Activated CD4-positive, alpha-beta T cell treated with anti-CD3 and anti-CD28 coated beads for 1 hour (primary cell): ENCODE data around the gene KLK7.
"Not testable (repeated sequence)": the region's sequence is repeated elsewhere in the genome, so short reads cannot be mapped to it uniquely, and the experiment has no call there.

Experiments
- DNase-seq: peaks from one replicate; pipeline ENCODE4 v3.0.0-alpha.2; 2020

The KLK7 gene

DNA sequence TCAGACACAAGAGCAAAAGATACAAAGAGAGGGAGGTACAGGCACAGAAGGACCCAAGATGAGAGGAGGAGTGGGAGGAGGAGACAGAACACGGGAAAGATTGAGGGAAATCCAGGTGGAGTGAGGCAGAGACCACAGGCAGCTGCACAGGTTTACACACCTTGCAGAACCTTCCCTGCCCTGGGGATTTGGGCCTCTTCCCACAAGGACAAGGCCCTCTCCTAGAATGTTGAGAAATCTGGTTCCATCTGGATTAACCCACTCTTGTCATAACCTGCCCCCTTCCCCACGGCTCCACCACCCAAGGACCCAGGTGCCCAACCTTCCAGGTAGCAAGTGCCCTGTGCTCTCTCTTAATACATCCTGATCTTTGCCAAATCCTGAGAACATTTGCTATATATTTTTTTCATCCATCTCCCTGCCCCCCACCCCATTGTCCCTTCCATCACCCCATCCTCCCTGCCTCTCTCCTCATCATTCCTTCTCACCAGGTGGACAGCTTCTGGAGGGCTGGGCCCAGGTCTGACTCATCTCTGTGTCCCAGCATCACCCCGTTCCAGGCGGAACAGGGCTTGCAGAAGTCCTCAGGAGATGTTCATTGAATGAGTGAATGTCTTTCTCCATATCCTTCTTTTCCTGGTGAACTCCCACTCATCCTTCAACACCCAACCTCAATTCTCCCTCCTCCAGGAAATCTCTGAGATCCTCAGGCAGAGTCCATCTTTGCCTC, 26.5 kb upstream of the KLK7 start:
- DNase-seq, result no peak

DNA sequence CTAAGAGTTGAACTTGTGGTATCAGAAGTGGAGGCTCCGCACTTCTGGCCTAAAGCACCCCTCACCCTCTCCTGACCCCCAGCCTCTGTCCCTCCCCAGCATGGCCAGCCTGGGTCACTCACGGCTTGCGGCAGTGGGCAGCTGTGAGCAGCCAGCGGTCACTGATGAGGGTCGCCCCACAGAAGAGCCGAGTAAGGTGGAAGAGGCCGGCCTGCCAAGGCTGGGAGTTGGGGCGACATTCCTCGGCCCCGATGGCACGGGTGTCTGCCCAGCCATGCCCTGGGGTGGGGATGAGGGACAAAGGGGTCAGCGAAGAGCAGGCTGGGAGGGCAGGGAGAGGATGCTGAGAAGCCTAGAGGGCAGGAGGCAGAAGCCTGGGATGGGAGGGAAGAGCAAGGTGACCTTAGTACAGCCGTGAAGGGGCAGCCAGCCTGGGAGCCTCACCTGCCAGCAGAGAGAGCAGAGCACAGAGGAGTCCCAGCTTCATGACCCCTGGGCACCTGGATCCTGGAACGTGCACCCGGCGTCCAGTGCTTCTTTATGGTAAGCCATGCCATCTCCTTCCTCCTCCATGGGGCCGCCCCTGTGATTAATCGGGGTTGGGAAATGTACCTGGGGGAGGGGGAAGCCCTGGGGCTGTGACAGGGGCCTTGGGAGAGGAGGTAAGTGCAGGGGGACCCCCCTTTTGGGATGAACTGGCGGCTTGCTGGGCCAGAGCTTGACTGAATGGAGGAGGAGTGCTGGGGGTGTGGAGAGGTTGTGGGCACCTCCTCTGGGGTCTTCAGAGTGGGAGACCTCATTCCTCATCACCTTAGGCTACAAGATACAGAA, 25.6 kb upstream of the KLK7 start:
- no peak for DNase-seq

DNA sequence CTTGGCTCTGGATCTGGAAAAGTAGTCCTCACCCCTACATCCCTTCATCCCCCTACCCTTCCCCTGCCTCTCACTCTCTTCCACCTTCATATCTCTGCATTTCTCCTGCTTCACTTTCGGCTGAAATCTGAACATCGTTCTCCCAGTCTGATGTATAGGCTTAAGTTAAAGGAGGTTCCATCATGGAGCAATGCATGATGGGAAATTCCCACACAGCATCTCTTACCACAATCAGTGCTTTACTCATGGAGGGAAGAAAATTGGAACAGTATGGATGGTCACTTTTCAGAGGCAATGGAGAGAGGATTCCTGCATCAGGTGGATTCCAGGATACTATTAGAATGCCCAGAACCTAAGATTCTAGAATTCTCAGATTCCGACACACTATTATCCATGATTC, 23.8 kb upstream of the KLK7 start:
- DNase-seq, result no peak

DNA sequence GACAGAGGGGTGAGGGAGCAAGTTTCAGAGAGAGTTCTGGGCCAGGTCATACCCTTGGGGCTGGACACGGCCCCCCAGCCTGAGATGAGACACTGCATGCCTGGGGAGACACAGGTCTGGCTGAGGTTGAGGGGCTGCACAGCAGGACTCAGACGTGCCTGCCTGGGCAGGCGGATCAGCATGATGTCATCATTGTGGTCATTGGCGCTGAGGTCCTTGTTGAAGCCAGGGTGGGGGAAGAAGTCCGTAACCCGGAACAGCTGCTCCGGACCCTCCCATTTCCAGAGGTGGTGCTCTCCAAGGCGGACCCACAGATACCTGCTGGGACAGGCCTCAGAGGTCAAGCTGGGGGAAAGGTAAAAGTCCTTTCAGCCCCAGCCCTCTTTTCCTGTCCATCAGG, 22.7 kb upstream of the KLK7 start:
- no peak for DNase-seq

DNA sequence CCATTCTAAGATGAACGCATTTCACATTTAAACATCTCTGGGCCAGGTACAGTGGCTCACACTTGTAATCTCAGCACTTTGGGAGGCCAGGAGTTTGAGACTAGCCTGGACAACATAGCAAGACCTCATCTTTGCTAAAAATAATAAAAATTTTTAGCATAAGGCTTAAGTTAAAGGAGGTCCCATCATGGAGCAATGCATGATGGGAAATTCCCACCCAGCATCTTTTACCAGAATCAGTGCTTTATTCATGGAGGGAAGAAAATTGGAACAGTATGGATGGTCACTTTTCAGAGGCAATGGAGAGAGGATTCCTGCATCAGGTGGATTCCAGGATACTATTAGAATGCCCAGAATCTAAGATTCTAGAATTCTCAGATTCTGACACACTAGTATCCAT, 21.5 kb upstream of the KLK7 start:
- DNase-seq, result no peak

DNA sequence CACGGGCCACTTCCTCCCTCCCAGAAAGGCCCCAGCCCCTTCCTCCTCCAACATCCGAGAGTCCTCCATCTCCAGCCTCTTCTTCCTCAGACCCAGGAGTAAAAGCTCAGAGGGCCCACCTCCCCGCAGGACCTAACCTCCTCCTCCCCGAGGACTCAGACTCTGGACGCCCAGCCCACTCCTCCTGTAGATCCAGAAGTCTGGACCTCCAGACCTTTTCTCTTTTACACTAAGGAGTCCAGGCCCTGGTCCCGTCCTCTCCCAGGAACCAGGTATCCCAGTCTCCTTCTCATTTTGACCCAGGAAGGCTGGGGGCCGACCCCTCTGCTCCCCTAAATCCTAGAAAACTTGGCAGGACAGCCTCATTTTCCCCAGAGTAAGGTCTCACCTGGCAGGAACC, 19.6 kb upstream of the KLK7 start:
- no peak for DNase-seq

DNA sequence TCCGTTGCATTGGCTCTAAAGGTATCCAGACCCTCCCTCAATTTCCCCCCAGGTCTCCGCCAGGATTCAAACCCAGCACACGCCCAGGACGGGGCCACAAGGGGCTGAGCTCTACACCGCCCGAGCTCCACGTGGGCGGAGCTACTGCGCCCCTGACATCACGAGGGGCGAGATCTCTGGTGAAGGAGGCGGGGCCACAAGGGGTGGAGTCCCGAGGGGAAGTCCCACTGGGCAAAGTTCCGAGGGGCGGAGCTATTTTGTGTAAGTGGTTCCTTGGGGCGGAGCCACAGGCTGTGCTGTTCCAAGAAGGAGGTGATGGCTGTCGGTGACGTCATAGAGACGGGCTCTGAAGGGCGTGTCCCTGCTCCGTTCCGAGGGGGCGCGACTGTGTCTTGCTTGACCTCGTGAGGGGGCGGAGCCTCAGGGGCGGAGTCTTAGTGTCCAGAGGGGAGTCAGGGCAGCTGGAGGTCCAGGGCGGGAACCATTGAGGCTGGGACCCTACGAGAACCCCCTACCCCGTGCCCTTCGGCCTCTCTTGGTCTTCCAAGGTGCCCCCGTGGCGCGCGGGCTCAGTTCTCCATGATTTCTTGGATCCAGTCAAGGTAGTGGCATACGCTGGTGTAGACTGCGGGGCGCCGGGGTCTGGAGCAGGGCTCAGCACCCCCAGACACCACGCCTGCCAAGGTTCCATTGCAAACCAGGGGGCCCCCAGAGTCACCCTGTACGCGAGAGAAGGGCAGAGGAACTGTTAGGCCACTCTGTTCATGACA, 19.0 kb upstream of the KLK7 start:
- no peak for DNase-seq

DNA sequence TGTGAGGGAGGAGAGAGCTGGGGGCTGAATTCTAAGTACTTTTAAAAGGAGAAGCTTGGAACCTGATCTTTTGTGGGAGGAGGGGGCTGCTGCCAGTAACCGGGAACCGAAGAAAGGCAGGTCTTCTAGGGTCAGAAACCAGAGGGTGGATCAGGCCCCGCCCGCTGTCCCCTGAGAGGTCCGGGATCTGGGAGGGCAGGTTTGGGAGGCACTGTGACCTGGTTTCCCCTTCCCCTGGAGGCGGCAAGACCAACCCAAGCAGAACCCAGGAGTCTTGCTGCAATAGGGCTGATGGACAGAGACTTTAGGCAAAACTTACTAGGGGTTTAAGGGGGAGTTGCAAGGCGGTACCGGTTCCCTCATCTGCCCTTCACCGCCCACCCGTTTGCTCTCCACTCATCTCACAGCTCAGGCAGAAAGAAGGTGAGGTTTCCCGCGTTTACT, 18.4 kb upstream of the KLK7 start:
- DNase-seq, result no peak

DNA sequence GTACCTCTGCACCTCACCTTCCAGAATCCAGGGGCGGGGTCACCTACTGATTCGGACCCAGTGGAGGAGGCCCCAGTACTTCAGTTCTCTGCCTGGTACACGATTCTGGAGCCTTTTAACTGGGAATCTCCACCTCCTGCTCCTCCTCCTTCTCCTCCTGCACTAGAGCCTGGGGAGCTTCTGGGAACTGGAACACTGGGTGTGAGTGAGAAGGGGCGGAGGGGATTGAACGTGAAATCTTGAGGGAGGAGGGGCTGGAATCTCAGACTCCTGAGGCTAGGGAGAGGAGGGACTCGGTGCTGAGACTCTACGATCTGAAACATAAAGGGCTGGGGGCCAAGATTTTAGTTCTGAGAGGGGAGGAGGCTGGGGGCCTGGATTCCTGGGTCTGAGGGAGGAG, 17.8 kb upstream of the KLK7 start, which contains the start of gene KLK8:
Gene KLK8, minus strand, starts transcription at position 90 of the 400 bp plus-strand sequence. CDS start 437 bp downstream, outside the sequence.
- no peak for DNase-seq

DNA sequence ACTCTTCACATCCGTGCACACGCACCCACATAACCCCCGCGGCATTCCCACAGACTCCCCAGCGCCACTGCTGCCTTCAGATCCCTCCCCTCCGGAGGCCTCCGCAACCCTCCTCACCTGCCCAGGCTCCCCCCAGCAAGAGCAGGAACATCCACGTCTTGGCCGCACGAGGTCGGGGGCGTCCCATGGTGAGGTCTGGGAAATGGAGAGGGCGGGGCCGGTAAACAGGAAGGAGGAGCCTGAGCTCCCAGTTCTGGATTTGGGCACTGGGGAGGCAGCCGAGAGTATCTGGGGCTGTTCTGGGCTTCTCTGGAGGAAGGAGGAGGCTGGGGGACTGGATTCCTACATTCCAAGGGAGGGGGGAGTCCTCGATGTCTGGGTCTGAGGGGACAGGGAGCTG, 17.3 kb upstream of the KLK7 start:
- DNase-seq, result no peak

DNA sequence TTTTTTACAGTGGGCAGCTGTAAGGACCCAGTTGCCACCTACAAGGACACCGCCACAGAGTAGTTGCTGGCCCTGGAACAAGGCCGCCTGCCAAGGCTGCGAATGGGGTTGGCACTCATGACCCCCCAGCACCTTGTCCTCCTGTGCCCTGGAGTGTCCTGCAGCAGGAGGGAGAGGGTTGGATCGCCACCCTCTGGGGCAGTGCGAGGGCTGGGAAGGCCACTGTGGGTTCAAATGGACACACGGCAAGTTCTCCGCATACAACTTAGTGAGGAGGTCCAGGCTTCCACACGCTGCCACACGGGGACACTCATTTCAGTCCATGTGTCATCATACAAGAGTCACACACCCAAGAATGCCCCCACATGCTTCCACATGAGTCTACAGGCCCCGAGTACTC, 16.7 kb upstream of the KLK7 start:
- no peak for DNase-seq

DNA sequence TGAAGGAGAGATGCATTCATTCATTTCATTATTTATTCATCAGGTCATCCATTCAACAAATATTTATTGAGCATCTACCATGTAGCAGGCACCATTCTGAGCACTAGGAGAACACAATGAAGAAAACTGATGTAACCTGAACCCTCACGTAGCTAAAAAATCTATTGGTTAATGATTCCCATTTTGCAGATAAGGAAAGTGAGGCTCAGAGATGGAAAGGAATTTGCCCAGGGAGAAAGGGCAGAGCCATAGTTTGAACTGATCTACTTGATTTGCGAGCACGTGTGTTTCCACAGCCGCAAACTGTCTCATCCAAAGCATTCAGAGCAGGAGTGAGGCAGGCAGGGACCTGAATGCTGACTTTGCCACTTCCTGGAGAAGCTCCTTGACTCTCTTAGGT, 15.0 kb upstream of the KLK7 start:
- DNase-seq, result no peak

DNA sequence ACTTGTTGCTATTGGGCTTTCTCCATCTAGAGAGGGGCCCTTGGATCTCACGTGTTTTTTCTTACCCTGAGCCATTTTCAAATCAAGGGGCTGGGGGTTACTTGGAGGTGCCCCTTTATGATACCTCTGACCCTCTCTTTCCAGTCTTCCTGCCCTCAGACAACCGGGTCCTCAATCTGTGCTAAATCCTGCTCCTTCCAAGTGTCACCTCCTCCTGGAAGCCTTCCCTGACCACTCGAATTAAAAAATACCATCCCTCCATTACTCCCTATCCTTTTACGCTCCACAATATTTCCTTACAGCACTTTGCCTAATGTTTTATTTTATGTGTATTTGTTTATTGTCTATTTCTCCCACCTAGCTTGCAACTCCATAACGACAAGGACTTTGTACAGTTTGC, 14.3 kb upstream of the KLK7 start:
- DNase-seq, result no peak

DNA sequence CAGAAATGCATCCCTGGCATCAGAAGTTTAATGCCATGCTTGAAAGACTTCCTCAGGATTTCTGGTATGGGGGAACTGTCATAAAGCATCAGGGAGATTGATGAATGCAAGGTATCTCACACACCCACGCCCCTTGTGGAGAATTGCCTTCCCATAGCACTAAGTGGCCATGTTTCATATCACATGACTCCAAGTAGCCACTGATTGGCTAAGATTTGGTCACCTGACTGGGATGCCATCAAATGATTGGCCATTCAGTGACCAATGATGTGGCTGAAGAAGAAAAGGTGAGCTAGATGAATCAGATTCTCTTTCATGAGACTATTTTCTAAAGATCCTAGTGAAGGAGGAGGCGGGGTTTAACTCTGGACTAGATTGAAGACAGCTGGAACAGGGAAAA, 10.4 kb upstream of the KLK7 start:
- no peak for DNase-seq

DNA sequence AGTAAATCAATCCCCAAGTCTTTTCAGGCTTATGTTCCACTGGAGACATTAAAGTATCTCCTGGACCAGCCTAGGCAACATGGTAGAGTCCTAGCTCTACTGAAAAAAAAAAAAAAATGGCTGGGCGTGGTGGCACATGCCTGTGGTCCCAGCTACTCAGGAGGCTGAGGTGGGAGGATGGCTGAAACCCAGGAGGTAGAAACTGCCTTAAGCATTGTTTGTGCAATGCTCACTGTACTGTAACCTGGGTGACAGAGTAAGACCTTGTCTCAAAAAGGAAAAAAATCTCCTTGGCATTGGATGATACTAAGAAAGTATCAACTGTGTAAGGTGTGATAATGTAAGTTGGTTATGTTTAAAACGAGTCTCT, 8.9 kb upstream of the KLK7 start:
- DNase-seq, result no peak

DNA sequence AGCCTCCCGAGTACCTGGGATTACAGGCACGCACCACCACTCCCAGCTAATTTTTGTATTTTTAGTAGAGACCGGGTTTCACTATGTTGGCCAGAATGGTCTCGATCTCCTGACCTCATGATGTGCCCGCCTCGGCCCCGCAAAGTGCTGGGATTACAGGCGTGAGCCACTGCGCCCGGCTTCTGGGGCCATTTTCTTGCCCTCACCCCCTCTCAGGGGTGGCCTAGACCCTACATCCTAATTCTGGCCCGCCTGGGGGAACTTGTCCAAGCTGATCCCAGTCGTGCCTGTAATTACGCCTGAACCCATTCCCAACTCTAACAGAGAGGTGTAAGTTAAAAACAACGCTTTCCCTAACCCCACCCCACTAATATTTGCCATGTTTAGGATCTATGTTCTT, 699 bp upstream of the KLK7 start:
- DNase-seq, result not testable (repeated sequence)

DNA sequence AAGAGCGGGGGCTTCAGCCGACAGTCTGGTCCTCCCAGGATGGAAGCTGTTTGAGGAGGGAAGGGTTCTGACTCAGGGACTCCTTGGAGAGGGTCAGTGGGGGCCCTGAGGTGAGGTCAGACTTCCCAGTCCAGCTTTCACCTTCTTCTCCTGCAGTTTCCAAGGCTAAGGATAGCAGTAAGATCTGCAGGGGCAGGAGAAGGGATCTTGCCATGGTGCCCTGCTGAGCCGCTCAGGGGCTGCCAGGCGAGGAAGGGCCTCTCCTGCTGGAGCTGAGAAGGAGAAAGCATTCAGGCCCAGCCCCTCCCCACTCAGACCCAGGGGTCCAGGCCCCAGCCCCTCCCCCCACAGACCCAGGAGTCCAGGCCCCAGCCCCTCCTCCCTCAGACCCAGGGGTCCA, 1.5 kb downstream of the KLK7 start:
- DNase-seq, result no peak

DNA sequence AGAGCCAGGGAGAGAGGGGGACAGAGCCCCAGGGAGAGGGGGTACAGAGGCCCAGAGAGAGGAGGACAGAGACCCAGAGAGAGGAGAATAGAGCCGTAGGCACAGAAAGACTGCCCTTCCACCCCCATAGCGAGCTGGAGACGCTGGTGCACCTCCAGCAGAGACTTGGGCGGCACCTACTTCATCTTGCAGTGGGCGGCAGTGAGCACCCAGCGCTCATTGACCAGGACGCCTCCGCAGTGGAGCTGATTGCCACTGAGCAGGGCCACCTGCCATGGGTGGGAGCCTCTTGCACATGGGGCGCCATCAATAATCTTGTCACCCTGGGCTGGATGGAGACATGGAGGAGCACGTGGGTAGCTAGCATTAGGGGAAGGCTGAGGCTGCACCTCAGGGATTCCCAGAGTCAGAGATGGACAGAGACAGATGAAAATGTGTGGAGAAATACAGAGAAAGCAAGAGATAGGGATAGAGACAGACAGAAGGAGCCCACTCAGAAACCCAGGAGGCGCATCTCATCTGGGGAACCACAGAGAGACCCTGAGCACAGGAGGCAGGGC, 2.0 kb downstream of the KLK7 start:
- no peak for DNase-seq

DNA sequence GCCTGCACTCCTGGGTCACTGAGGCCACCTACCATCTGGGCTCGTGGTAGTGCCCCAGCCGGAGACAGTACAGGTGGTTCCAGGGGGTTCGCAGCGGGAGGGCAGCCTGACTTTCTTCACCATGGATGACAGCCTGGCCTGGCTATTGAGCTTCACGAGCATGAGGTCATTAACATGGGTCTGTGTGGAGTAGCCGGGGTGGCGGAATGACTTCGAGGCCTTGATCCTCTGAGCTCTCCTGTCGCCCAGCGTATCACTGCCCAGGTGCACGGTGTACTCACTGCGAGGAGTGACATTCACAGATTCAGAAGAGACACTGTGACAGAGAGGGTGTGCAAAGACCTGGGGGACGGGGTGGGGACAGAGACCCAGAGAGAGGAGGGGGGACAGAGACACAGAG, 3.5 kb downstream of the KLK7 start:
- no peak for DNase-seq

DNA sequence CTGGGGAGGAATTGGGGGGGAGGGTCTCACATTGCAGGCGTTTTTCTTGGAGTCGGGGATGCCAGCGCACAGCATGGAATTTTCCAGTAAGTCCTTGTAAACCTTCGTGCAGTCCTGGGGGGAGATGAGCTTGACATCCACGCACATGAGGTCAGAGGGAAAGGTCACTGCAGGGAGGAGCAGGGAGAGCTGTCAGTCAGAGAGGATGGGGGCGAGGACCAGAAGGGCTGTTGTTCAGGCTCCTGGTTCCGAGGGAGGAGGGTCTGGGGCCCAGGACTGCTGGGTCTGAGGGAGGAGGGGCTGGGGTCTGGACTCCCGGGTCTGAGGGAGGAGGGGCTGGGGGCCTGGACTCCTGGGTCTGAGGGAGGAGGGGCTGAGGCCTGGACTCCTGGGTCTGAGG, 4.0 kb downstream of the KLK7 start:
- DNase-seq, result no peak

DNA sequence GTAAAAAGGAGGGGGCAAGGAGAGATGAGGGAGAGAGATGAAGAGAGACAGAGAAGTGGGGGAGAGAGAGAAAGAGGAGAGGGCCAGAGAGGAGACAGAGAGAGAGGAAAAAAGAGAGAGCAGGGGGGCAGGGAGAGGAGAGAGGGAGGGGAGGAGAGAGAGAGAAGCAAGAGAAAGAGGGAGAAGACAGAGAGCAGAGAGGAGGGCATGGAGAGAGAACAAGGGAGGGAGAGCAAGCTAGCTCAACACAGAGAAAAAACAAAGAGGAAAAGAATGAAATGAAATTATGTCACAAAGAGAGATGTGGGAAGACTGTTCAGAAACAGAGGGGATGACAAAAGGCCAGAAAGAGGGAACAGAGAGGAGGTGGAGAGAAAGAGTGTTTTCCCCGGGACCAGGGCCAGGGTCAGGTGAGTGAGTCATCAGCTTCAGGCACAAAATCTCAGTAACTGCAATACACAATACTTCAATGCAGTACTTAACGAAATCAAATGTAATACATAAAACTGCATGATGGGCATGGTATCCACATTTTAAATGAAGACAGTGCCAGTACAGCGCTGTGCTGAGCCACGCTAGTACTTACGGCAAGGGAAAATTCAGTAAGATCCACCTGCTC, 4.8 kb downstream of the KLK7 start:
- DNase-seq, result no peak

DNA sequence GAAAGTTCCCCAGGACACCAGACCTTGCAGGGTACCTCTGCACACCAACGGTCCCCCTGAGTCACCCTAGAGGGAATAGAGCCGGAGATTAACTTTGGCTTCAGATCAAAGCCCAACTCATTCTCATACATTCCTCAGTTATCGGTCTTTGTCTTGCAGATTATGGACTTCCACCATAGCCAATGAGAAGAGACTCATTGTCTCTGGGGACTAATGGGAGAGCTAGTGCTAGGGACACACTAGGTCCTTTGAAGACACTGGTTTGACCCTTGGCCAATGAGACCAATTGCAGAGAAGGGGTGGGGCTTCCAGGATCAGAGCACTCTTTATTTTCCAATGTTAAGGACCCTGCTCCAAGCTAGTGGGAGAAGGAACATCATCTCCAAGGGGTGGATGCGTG, 6.1 kb downstream of the KLK7 start:
- no peak for DNase-seq

DNA sequence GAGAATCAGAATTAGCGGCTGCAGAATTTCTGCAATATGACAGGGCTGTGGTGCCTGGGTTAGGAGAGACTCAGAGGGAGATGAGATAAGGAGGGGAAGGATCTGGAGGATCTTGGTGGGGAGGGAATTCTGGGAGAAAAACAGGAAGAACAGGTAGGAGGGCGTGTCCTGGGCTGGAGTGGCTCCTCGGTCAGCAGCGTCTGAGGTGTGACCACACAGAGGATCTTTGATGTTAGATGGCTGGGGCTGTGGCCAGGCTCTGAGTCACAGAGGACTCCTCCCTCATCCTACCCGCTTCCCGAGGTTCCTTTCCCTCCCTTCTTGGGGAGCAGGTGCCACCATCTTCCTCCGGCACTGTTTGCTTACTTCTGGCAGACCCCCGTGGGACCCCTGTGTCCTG, 8.0 kb downstream of the KLK7 start:
- no peak for DNase-seq
